ENCODE data around the gene C11orf86.
"Not testable (repeated sequence)": the region's sequence is repeated elsewhere in the genome, so short reads cannot be mapped to it uniquely, and the experiment has no call there.

C11orf86 gene

DNA sequence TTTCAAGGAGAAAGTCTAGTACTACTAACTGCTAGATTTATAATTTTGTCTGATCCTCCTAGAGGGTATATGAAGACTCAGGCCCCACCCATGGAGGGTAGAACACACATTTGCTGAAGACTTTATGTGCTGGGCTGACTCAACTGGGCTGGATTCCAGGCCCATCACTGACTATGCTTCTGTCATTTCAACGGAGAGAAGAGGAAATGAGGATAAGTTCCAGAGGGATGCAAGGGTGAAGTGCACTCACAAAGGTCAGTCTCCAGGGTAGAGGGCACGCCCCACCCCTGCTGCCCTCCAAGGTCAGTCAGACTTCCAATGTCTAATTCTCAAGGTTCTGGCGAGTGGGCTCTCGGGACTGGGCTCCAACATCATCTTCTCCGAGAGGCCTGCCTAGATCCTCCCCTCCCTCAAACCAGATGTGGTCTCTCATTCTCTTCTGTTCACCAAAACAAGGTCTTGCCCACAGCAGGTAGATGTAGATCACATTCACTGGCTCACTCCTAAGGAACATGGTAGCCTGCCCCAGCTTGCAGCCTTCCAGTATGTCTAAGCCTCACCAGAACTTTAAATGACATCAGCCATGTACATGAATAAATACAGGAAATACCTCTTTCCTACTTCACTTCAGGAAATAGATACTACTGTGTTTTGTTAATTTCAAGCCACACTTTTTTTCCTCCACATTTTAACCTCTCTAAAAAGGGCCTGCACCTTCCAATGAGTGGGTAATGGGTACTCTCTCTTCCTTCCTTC lies 7.3 kb upstream of the C11orf86 start:
- no peak for DNase-seq

GRCh38 chr11:66969584-66970225 lies 5.4 kb upstream of the C11orf86 start:
- no peak for DNase-seq

- no peak for DNase-seq
These were observed 4.7 kb upstream of the C11orf86 start for GRCh38 chr11:66970371-66970806.

DNA sequence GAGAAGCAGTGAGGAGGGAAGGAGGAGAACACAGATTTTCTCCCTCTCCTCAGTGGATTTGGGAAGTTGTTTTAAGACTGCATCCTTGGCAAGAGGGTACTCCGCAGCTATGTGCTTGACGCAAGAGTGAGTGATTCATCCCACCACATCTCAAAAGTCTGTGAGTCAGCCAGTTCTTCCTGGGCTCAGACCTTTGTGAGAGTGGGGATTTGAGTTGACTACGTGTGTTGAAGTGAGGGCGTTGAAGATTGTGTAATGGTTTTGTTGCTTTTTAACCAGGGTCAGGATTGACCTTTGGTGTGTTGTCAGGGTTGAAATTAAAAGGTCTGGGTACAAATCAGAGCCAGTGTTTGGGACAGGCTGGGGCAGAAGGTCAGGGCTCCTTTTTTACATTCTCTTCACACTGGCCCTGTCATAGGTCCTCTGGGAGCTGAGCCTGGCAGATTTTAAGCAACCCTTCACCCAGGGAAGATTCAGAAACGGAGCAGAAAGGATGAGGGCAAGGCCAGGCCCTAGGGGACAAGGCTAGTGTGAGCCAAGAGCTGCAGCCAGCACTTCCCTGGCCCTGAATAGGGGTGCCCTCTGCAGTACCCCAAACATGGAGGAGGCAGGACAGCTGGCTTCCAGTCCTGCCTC lies 4.2 kb upstream of the C11orf86 start:
- no peak for DNase-seq

DNA sequence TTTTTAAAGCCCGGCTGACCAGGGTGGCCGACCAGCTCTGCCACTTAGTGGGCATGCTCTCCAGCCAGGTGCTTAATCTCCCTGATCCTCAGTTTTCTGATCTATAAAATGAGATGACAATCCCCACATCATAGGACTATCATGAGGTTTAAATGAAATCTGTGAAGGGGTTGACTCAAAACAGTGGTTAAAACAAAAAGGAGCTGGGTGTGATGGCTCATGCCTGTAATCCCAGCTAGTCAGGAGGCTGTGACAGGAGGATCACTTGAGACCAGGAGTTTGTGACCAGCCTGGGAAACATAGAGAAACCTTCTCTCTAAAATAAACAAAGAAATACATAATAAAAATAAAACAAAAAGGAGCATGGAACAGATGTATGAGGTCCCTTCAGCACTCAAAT lies 3.6 kb upstream of the C11orf86 start:
- no peak for DNase-seq

GRCh38 chr11:66973956-66974580 lies 1.0 kb upstream of the C11orf86 start:
- no peak for DNase-seq

DNA sequence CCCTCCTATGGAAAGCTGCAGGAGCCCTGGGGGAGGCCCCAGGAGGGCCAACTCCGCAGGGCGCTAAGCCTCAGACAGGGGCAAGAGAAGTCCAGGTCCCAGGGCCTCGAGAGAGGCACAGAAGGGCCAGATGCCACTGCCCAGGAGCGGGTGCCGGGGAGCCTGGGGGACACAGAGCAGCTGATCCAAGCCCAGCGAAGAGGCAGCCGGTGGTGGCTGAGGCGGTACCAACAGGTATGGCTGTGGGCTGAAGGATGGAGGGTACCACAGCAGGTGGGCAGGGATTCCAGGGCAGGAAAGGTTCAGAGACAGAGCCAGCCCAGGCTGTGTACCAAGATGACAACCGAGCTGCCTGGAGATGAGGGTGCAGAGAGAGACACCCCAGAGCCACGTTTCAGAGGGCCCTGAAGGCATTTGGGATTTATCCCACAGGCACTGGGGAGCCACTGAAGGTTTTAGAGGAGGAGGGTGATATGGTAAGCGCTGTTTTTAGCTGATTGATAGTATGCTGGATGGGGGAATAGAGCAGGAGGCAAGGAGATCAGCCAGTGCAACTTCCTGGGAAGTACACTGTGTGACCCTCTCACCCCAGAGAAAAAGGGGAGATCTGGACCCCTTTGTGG lies 412 bp downstream of the C11orf86 start:
- DNase-seq = no peak

- DNase-seq = peak in 1 of 2 experiments; percentile 16
These were observed 944 bp downstream of the C11orf86 start for GRCh38 chr11:66976028-66976467.

GRCh38 chr11:66976925-66977324 lies 1.8 kb downstream of the C11orf86 start:
- no peak for DNase-seq

- DNase-seq = no peak
These were observed 3.1 kb downstream of the C11orf86 start for GRCh38 chr11:66978229-66978628.

DNA sequence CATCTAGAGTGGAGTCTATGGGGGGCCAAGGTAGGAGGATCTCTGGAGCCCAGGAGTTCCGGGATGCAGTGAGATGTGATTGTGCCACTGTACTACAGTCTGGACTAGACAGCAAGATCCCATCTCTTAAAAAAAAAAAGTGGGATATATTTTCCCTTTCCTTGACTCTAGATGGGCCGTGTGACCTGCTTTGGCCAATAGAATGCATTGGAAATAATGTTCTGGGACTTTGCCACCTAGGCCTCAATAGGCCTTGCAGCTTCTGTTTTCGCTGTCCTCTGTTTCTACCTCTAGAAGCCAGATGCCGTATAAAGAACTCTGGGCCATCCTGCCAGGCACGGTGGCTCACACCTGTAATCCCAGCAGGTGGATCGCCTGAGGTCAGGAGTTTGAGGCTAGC lies 3.6 kb downstream of the C11orf86 start:
- DNase-seq = no peak

GRCh38 chr11:66979336-66979980 lies 4.4 kb downstream of the C11orf86 start:
- DNase-seq = no peak

DNA sequence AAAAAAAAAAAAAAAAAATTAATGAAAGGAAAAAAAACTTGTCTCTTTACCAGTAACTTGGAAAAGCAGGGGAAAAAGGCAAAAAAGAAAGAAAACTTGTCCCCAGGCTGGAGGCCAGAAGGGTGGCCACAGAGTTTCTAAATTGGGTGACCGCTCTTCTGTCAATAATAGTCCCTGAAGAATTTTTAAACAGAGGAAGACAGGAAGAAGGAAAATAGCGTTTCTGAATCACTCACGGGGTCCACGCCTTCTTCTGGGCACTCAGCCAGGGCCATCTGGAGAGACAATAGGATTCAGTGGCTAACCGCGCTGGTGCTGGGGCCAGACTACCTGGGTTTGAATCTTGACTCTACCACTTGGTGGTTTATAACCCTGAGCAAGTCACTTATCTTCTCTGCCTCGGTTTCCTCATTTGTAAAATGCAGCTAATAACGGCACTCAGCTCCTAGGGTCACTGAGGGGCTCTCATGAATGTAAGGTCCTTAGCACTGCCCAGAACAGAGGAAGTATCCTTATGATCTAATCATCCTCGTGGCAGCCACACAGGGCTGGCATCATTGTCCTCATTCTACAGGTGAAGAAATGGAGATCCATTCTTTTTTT lies 7.0 kb downstream of the C11orf86 start:
- DNase-seq = peak; percentile 27 to 36

GRCh38 chr11:66983275-66983924 lies 8.3 kb downstream of the C11orf86 start:
- DNase-seq = no peak

GRCh38 chr11:66985508-66986177 lies 10.5 kb downstream of the C11orf86 start:
- DNase-seq = no peak

GRCh38 chr11:66986178-66986545 lies 11.1 kb downstream of the C11orf86 start:
- DNase-seq = no peak

DNA sequence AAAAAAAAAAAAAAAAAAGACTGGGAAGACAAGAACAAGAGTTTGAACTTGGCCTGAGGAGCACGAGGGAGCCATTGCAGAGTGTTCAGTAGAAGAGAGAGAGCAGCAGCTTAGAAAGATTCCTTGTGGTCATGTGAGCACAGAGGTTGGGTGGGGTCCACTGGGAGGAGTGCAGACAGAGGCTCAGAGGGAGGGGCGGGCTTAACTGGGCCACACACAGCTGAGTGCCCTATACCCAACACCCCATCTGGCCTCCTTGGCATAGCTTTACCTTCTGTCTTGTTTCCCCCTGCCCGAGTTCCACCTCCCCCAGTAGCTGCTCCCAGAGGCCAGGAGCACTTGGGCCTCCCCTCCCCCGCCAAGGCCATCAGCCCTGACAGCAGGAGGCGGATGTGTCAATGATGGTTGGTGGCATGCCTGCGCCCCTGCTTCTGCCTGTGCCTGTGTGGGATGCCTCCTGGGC lies 12.1 kb downstream of the C11orf86 start:
- DNase-seq = no peak

DNA sequence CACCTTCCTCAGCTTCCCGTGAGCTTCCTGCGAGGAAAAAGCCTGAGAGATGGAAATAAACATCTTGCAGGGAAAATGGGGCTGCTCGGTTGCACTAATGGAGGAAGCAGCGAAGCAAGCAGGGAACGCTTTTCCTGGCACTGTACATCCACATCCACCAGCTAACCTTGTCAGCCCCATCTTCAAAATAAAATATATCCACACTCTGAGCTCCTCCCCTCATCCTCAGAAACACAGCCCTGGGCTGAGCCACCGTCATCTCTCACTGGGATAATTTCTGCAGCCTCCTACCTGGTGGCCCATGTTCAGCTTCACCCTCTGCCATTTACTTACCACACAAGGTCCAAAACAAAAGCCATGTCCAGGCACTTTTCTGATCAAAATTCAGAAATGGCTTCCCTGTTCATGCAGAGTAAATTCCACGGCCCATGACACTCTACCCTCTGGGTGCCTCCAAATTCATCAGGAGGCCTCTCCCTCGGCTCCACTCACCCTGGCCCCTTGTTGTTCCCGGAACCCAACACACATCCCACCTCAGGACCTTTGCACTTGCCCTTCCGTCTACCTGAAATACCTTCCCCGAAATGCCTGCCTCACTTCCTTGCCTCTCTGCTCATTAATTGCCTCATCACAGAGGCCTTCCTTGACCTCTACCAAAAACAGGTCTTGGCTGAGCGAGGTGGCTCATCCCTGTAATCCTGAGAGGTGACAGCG lies 13.0 kb downstream of the C11orf86 start:
- DNase-seq = no peak

DNA sequence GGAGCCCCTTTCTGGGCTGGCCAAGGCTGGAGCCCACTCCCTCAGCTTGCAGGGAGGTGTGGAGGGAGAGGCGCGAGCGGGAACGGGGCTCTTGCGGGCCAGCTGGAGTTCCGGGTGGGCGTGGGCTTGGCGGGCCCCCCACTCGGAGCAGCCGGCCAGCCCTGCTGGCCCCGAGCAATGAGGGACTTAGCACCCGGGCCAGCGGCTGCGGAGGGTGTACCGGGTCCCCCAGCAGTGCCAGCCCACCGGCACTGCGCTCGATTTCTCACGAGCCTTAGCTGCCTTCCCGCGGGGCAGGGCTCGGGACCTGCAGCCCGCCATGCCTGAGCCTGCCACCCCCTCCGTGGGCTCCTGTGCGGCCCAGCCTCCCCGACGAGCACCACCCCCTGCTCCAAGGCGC lies 13.6 kb downstream of the C11orf86 start:
- DNase-seq = not testable (repeated sequence)

- DNase-seq = not testable (repeated sequence)
These were observed 14.3 kb downstream of the C11orf86 start for GRCh38 chr11:66989360-66989759.

All from NCI-H187 (cell line).